Ishikawa (cell line): ENCODE measurements around the gene SMIM32.

ENCODE experiments used
- CEBPB ChIP-seq: IDR thresholded peaks from 2 replicates; pipeline ENCODE4 v1.6.1; 2012
- CREB1 ChIP-seq: IDR thresholded peaks from 2 replicates; pipeline ENCODE4 v1.6.1; 2012; ENCODE audit warnings: low read depth
- EGR1 ChIP-seq: IDR thresholded peaks from 2 replicates; pipeline ENCODE4 v1.6.1; 2012
- EP300 ChIP-seq: IDR thresholded peaks from 2 replicates; pipeline ENCODE4 v1.6.1; 2012; ENCODE audit warnings: borderline replicate concordance
- FOXM1 ChIP-seq: IDR thresholded peaks from 2 replicates; pipeline ENCODE4 v1.6.1; 2012; ENCODE audit warnings: low read depth, borderline replicate concordance
- NFIC ChIP-seq: IDR thresholded peaks from 2 replicates; pipeline ENCODE4 v1.6.1; 2012
- RAD21 ChIP-seq: IDR thresholded peaks from 2 replicates; pipeline ENCODE4 v1.6.1; 2012; ENCODE audit warnings: low read depth
- TAF1 ChIP-seq: IDR thresholded peaks from 2 replicates; pipeline ENCODE4 v1.6.1; 2012; ENCODE audit warnings: low read depth, mild to moderate bottlenecking
- TCF12 ChIP-seq: IDR thresholded peaks from 2 replicates; pipeline ENCODE4 v1.6.1; 2012; ENCODE audit warnings: low read depth
- YY1 ChIP-seq: IDR thresholded peaks from 2 replicates; pipeline ENCODE4 v1.6.1; 2012; ENCODE audit warnings: low read depth
- ZBTB7A ChIP-seq: IDR thresholded peaks from 2 replicates; pipeline ENCODE4 v1.6.1; 2012; ENCODE audit warnings: low read depth
- TF ChIP-seq, protein P1 (sequence below): IDR thresholded peaks from 2 replicates; pipeline ENCODE4 v1.6.1; 2012
- TF ChIP-seq, protein P2 (sequence below): IDR thresholded peaks from 2 replicates; pipeline ENCODE4 v1.6.1; 2012
- TF ChIP-seq, protein P3 (sequence below): IDR thresholded peaks from 2 replicates; pipeline ENCODE4 v1.6.1; 2012; ENCODE audit warnings: low read depth, mild to moderate bottlenecking

DNA sequence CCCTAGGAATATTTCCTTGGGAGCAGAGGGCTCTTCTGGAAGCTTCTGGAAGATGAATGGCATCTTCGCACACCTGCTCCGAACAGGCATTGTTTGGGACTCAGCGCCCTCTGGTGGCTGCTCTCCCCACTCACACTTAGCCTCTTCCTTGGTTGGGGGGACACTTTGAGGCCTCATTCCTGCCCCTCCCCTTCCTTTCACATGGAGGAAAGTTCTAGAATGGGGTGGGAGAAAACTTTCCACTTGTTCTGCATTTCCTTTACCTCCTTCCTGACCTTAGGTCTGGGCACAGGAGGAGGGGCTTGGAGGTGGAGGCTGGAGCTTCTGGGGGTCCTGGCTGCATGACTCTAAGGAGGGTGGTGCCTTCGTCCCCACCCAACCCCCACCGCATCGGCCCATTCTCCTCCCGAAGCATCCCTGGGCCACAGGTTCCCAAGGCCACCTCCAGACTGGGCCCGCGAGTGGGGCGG, 19.3 kb upstream of the SMIM32 start:
- TF ChIP-seq, protein P1, sequence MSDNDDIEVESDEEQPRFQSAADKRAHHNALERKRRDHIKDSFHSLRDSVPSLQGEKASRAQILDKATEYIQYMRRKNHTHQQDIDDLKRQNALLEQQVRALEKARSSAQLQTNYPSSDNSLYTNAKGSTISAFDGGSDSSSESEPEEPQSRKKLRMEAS = 0 out of 2 replicates have a peak, but pooled peaks have one; percentile 19
- TF ChIP-seq, protein P2, sequence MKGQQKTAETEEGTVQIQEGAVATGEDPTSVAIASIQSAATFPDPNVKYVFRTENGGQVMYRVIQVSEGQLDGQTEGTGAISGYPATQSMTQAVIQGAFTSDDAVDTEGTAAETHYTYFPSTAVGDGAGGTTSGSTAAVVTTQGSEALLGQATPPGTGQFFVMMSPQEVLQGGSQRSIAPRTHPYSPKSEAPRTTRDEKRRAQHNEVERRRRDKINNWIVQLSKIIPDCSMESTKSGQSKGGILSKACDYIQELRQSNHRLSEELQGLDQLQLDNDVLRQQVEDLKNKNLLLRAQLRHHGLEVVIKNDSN = no peak
- TF ChIP-seq RAD21 = peak; percentile 83
- no peak for TF ChIP-seq CEBPB
- TF ChIP-seq, protein P3, sequence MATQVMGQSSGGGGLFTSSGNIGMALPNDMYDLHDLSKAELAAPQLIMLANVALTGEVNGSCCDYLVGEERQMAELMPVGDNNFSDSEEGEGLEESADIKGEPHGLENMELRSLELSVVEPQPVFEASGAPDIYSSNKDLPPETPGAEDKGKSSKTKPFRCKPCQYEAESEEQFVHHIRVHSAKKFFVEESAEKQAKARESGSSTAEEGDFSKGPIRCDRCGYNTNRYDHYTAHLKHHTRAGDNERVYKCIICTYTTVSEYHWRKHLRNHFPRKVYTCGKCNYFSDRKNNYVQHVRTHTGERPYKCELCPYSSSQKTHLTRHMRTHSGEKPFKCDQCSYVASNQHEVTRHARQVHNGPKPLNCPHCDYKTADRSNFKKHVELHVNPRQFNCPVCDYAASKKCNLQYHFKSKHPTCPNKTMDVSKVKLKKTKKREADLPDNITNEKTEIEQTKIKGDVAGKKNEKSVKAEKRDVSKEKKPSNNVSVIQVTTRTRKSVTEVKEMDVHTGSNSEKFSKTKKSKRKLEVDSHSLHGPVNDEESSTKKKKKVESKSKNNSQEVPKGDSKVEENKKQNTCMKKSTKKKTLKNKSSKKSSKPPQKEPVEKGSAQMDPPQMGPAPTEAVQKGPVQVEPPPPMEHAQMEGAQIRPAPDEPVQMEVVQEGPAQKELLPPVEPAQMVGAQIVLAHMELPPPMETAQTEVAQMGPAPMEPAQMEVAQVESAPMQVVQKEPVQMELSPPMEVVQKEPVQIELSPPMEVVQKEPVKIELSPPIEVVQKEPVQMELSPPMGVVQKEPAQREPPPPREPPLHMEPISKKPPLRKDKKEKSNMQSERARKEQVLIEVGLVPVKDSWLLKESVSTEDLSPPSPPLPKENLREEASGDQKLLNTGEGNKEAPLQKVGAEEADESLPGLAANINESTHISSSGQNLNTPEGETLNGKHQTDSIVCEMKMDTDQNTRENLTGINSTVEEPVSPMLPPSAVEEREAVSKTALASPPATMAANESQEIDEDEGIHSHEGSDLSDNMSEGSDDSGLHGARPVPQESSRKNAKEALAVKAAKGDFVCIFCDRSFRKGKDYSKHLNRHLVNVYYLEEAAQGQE = no peak
- TF ChIP-seq EGR1 = no peak
- no peak for TF ChIP-seq NFIC
- no peak for TF ChIP-seq TAF1
- TF ChIP-seq EP300 = no peak
- TF ChIP-seq CREB1 = no peak
- no peak for TF ChIP-seq YY1
- TF ChIP-seq ZBTB7A = no peak
- no peak for TF ChIP-seq TCF12
- TF ChIP-seq FOXM1 = no peak
